DOHH2 (cell line): ENCODE measurements around the gene MAN1C1.

Experiments used
- EZH2phosphoT487 ChIP-seq: fragments of 200-600 bp; sonication (generic); IDR thresholded peaks from 2 replicates; pipeline ENCODE4 v1.6.1; 2017; ENCODE audit warnings: borderline replicate concordance, mild to moderate bottlenecking, antibody characterized with exemption, low read length, moderate library complexity, mixed read lengths
- TF ChIP-seq, protein P1 (sequence below): fragments of 200-600 bp; sonication (generic); IDR thresholded peaks from one replicate; pipeline ENCODE4 v1.5.1; 2014; ENCODE audit warnings: antibody characterized with exemption, mild to moderate bottlenecking, low read depth, low read length; ENCODE audit not compliant: poor library complexity, severe bottlenecking

DNA sequence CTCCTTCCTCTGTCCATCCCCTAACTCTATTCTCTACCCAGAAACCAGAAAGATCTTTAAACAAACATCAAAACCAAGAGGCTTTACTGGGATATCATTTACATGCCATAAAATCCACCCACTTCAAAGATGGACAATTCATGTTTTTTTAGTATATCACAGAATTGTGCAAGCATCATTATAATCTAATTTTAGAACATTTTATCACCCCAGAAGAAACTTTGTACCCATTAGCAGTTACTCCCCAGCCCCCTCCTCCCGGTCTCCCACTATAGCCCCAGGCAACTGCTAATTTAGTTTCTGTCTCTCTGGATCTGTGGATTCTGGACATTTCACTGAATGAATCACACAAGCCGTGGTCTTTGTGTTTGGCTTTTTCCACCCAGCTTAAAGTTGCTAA is 178.6 kb downstream of the MAN1C1 start:
- TF ChIP-seq, protein P1, sequence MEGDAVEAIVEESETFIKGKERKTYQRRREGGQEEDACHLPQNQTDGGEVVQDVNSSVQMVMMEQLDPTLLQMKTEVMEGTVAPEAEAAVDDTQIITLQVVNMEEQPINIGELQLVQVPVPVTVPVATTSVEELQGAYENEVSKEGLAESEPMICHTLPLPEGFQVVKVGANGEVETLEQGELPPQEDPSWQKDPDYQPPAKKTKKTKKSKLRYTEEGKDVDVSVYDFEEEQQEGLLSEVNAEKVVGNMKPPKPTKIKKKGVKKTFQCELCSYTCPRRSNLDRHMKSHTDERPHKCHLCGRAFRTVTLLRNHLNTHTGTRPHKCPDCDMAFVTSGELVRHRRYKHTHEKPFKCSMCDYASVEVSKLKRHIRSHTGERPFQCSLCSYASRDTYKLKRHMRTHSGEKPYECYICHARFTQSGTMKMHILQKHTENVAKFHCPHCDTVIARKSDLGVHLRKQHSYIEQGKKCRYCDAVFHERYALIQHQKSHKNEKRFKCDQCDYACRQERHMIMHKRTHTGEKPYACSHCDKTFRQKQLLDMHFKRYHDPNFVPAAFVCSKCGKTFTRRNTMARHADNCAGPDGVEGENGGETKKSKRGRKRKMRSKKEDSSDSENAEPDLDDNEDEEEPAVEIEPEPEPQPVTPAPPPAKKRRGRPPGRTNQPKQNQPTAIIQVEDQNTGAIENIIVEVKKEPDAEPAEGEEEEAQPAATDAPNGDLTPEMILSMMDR, result no peak
- no peak for TF ChIP-seq EZH2phosphoT487
